ENCODE data around the gene COX20. TPM values are rescaled to one million over a fixed set of nuclear protein-coding genes. Genes with fewer than 3 reads are reported as not detected.
A peak's percentile ranks its signal among the peaks of the same experiment; 100 is the strongest.

Gene COX20
- total and polyA plus RNA-seq, 2 of the 13 experiments (the other 11 are each of a cell fraction or from before 2014, with no cell fraction given), result 34.4 to 95.8 TPM

GRCh38 chr1:244862699-244863490 is 27.4 kb downstream of the COX20 start (continued):
- TF ChIP-seq RNF219 (CRISPR knock-in tag; IDR thresholded peaks at IDR 0.05) (0 out of 2 replicates have a peak, but pooled peaks have one; percentile 63), HDAC2 (CRISPR knock-in tag; IDR thresholded peaks at IDR 0.05) (peak; percentile 52; the same call in 1 of the 2 replicates), PPARG (CRISPR knock-in tag; conservative IDR thresholded peaks at IDR 0.05) (no peak), YEATS4 (CRISPR knock-in tag; IDR thresholded peaks at IDR 0.05; ENCODE audit: borderline replicate concordance) (peak; percentile 92), HNRNPLL (IDR thresholded peaks at IDR 0.05; ENCODE audit: low read depth, low read length, poor library complexity, severe bottlenecking) (peak; percentile 67), ZSCAN25 (CRISPR knock-in tag; IDR thresholded peaks at IDR 0.05) (no peak), ZNF703 (CRISPR knock-in tag; IDR thresholded peaks at IDR 0.05; ENCODE audit: borderline replicate concordance) (no peak), ZNF639 (CRISPR knock-in tag; conservative IDR thresholded peaks at IDR 0.05) (peak; percentile 98), DBP (CRISPR knock-in tag; IDR thresholded peaks at IDR 0.05; ENCODE audit: not compliant biosample characterization) (no peak), ETV5 (CRISPR knock-in tag; IDR thresholded peaks at IDR 0.05; ENCODE audit: borderline replicate concordance) (peak; percentile 72; the same call in 1 of the 2 replicates), ELK4 (CRISPR knock-in tag; IDR thresholded peaks at IDR 0.05; ENCODE audit: borderline replicate concordance) (no peak), FOXK1 (CRISPR knock-in tag; IDR thresholded peaks at IDR 0.05; ENCODE audit: borderline replicate concordance, low read depth) (0 out of 2 replicates have a peak, but pooled peaks have one; percentile 14), DMAP1 (CRISPR knock-in tag; IDR thresholded peaks at IDR 0.05) (peak; percentile 81), ATF1 (CRISPR knock-in tag; IDR thresholded peaks at IDR 0.05) (peak; percentile 45; the same call in 1 of the 2 replicates), ARNTL (CRISPR knock-in tag; IDR thresholded peaks at IDR 0.05) (no peak; the same call in 1 of the 2 replicates), ZGPAT (CRISPR knock-in tag; IDR thresholded peaks at IDR 0.05) (0 out of 2 replicates have a peak, but pooled peaks have one; percentile 50), RFXANK (CRISPR knock-in tag; IDR thresholded peaks at IDR 0.05) (0 out of 2 replicates have a peak, but pooled peaks have one; percentile 33), PBX3 (CRISPR knock-in tag; IDR thresholded peaks at IDR 0.05; ENCODE audit: borderline replicate concordance) (peak; percentile 39; the same call in 1 of the 2 replicates)

Data from HepG2 (cell line).